Upper lobe of left lung (tissue), 4 donors: ENCODE results near the gene ZNF76.

Experiments used
- CTCF ChIP-seq, 6 experiments: fragments of 450-650 bp in 4 of 6; fragments of 200-600 bp in 2 of 6; sonication (generic) in 2 of 6; IDR thresholded peaks; one replicate each; pipeline ENCODE4 v1.5.1; 2016 to 2019; ENCODE audit warnings: antibody characterized with exemption in 6 of 6
- POLR2AphosphoS5 ChIP-seq, 2 donors: sonication (generic); formaldehyde crosslinking; IDR thresholded peaks; one replicate each; pipeline ENCODE4 v1.5.1; 2017; ENCODE audit warnings: antibody characterized with exemption in 2 of 2

GRCh38 chr6:35220711-35221110, 38.8 kb upstream of the ZNF76 start:
- TF ChIP-seq POLR2AphosphoS5 (IDR thresholded peaks at IDR 0.05) (no peak), CTCF (IDR thresholded peaks at IDR 0.05) (no peak)
